Colonic mucosa (tissue), 4 donors: Measurements from ENCODE around the gene INAFM1. TPM values are rescaled to one million over a fixed set of nuclear protein-coding genes. Genes with fewer than 3 reads are reported as not detected.

Source experiments
- DNase-seq: peaks from one replicate; pipeline ENCODE4 v3.0.0-alpha.2; 2020
- H3K27ac ChIP-seq: fragments of 200-600 bp; one replicate; pipeline ENCODE4 v1.8.0; 2021
- H3K27me3 ChIP-seq: fragments of 200-600 bp; one replicate; pipeline ENCODE4 v1.8.0; 2021
- H3K36me3 ChIP-seq: fragments of 200-600 bp; one replicate; pipeline ENCODE4 v1.8.0; 2021
- H3K4me1 ChIP-seq: fragments of 200-600 bp; one replicate; pipeline ENCODE4 v1.8.0; 2021; ENCODE audit warnings: mild to moderate bottlenecking
- H3K4me3 ChIP-seq: fragments of 200-600 bp; one replicate; pipeline ENCODE4 v1.8.0; 2021
- H3K9ac ChIP-seq, 2 donors: one replicate each; pipeline ENCODE4 v1.7.0; 2013; ENCODE audit warnings: control low read depth in 2 of 2, low read depth in 2 of 2, low read length in 2 of 2
- H3K9me3 ChIP-seq: fragments of 200-600 bp; one replicate; pipeline ENCODE4 v1.8.0; 2021
- CTCF ChIP-seq: fragments of 200-600 bp; IDR thresholded peaks from one replicate; pipeline ENCODE4 v1.8.0; 2022; ENCODE audit warnings: antibody characterized with exemption, mild to moderate bottlenecking
- intact Hi-C: fragments of 100-400 bp; cut with DNase I; formaldehyde crosslinking; loops from one replicate; pipeline ENCODE4 v1.14.1; 2022
- total RNA-seq, 2 donors: library from RNA; stranded (reverse); fragmentation: NEBNext Ultra II Directional in 1 of 2; extraction: Animal tissue kit (Norgen Biotek cat#: 25700) in 1 of 2; gene quantifications; one replicate each; pipeline ENCODE4 v1.2.1, GENCODE V29; 2021
- donor health status: healthy.
- donor health status: DM: no; HTN: no; CAD: no.
- donor health status: DM: no; HTN: no; CAD: no.

Gene INAFM1
- total RNA-seq, 2 donors from 2014 or later = 12.8 to 19.6 TPM

- Histone ChIP-seq H3K4me1 (no peaks in the 10 kb centered on the region), H3K4me3 (no peak overlapping the region), H3K9me3 (no peaks in the 10 kb centered on the region), H3K27ac (no peak overlapping the region), H3K27me3 (no peaks in the 10 kb centered on the region), H3K36me3 (peaks cover 9% of the 10 kb centered on the region), H3K9ac (no peak overlapping the region)
- TF ChIP-seq CTCF = no peak
- intact Hi-C loops = no loop called here
- no peak for DNase-seq
These were observed 7.3 kb upstream of the INAFM1 start for GRCh38 chr19:47267350-47267759.

- H3K27ac ChIP-seq = no peak overlapping the region
- TF ChIP-seq CTCF = no peak
- H3K27me3 ChIP-seq = no peaks in the 10 kb centered on the region
- peaks cover 9% of the 10 kb centered on the region for H3K36me3 ChIP-seq
- intact Hi-C loops = no loop called here
- no peaks in the 10 kb centered on the region for H3K9me3 ChIP-seq
- H3K4me1 ChIP-seq = no peaks in the 10 kb centered on the region
- no peak overlapping the region for H3K4me3 ChIP-seq
- no peak overlapping the region for H3K9ac ChIP-seq
- DNase-seq = no peak
These were observed 6.7 kb upstream of the INAFM1 start for GRCh38 chr19:47268028-47268427.

- no peak for TF ChIP-seq CTCF
- intact Hi-C loops = no loop called here
- Histone ChIP-seq H3K9me3 (no peaks in the 10 kb centered on the region), H3K36me3 (peaks cover 2% of the 10 kb centered on the region), H3K9ac (no peak overlapping the region), H3K4me1 (no peaks in the 10 kb centered on the region), H3K27ac (no peak overlapping the region), H3K27me3 (no peaks in the 10 kb centered on the region), H3K4me3 (no peak overlapping the region)
- no peak for DNase-seq
These were observed 5.1 kb upstream of the INAFM1 start for GRCh38 chr19:47269596-47269995.

GRCh38 chr19:47270408-47270807 is 4.3 kb upstream of the INAFM1 start:
- no peaks in the 10 kb centered on the region for H3K36me3 ChIP-seq
- peaks cover 2% of the 10 kb centered on the region for H3K4me1 ChIP-seq
- intact Hi-C loops = no loop called here
- H3K4me3 ChIP-seq = no peak overlapping the region
- TF ChIP-seq CTCF = no peak
- no peak overlapping the region for H3K9ac ChIP-seq
- DNase-seq = no peak
- H3K27me3 ChIP-seq = no peaks in the 10 kb centered on the region
- no peak overlapping the region for H3K27ac ChIP-seq
- H3K9me3 ChIP-seq = no peaks in the 10 kb centered on the region

GRCh38 chr19:47271949-47272348 is 2.7 kb upstream of the INAFM1 start:
- no peak for DNase-seq
- Histone ChIP-seq H3K4me3 (no peak overlapping the region), H3K27ac (no peak overlapping the region), H3K9me3 (no peaks in the 10 kb centered on the region), H3K4me1 (peaks cover 4% of the 10 kb centered on the region), H3K27me3 (no peaks in the 10 kb centered on the region), H3K36me3 (no peaks in the 10 kb centered on the region), H3K9ac (no peak overlapping the region)
- intact Hi-C loops = no loop called here
- no peak for TF ChIP-seq CTCF
